Right lung (tissue), 5 donors: ENCODE measurements around the gene IGFL1. TPM values are rescaled to one million over a fixed set of nuclear protein-coding genes. Genes with fewer than 3 reads are reported as not detected.
"Not testable (repeated sequence)": the region's sequence is repeated elsewhere in the genome, so short reads cannot be mapped to it uniquely, and the experiment has no call there.

Experiments
- DNase-seq, 2 donors: peaks; one replicate each; pipeline ENCODE4 v3.0.0-alpha.2; 2013
- polyA plus RNA-seq, 5 donors: library from polyadenylated mRNA; unstranded; fragments of 120-200 nt; gene quantifications; one replicate each; pipeline versions ENCODE4 v1.2.1 to v1.2.3, GENCODE V29; 2013; ENCODE audit warnings: inconsistent platforms in 1 of 5, low replicate concordance in 1 of 5; ENCODE audit not compliant: insufficient read length in 5 of 5, insufficient read depth in 1 of 5

The IGFL1 gene
- polyA plus RNA-seq, 5 donors: not detected

GRCh38 chr19:46265217-46265828, 35.8 kb downstream of the IGFL1 start:
- DNase-seq: peak; percentile 51 to 69

GRCh38 chr19:46269101-46269500, 39.6 kb downstream of the IGFL1 start:
- DNase-seq: no peak

- no peak for DNase-seq
These were observed 41.1 kb downstream of the IGFL1 start for GRCh38 chr19:46270521-46271256.

DNA sequence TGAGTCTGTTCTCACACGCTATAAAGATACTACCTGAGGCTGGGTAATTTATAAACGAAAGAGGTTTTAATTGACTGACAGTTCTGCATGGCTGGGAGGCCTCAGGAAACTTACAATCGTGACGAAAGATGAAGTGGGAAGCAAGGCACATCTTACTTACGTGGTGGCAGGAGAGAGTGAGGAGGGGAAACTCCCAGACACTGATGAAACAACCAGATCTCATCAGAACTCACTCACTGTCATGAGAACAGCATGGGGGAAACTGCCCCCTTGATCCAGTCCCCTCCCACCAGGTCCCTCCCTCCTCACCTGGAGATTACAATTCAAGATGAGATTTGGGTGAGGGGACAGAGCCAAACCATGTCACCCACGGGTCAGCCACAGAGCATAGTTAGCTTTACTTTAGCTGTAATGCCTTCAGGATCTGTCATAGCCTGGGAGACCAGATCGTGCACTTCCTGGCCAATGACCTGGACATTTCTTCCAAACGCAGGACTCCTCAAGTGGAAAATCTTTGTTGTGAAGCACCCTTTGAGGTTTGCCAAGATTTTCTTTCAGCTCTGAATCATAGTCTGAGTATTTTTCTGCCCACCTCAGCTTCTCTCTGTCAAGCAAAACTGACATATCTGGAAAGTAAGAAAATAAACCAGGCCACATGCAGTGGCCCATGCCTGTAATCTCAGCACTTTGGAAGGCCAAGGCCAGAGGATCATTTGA, 42.1 kb downstream of the IGFL1 start:
- no peak for DNase-seq

GRCh38 chr19:46273931-46274330, 44.4 kb downstream of the IGFL1 start:
- DNase-seq: not testable (repeated sequence)

DNA sequence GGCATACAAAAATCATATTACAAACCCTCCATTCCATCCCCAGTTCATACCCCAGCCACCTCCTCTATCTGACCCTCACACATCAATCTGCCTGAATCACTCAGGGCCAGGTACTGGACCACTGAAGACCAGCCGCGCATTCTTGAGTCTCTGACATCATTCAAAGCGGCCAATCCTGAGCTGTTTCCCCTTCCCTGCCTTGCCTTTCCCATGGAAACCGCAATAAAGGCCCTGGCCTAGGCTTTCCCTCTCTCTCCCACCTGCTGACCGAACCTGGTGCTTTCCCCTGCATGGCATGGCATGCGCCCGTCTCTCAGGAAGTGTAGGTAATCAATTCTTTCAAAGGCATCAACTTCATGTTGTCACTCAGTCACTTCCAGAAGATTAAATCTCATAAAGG, 49.6 kb downstream of the IGFL1 start:
- no peak for DNase-seq

Other genes with a start within 250 kb of the IGFL1 start
- 10 to 100 TPM; 11.6 to 15.4 (median 13.4) TPM for gene CCDC61, start 234.3 kb upstream of the IGFL1 start, polyA plus RNA-seq
- gene PGLYRP1, start 206.7 kb upstream of the IGFL1 start, polyA plus RNA-seq: 1 to 10 TPM in 1 of 5 donors, under 1 TPM in 3, not detected in 1; 0.48 to 1.1 (median 0.84) TPM
- 1 to 10 TPM in 1 of 5 donors, under 1 TPM in 4; 0.40 to 1.0 (median 0.58) TPM for gene IGFL4, start 188.7 kb upstream of the IGFL1 start, polyA plus RNA-seq
- not detected for gene IGFL3, start 105.1 kb upstream of the IGFL1 start, polyA plus RNA-seq
- gene IGFL2, start 81.5 kb upstream of the IGFL1 start, polyA plus RNA-seq: 1 to 10 TPM in 3 of 5 donors, under 1 TPM in 2; 0.58 to 1.3 (median 1.0) TPM
- 100 to 1,000 TPM; 112 to 203 (median 194) TPM for gene HIF3A, start 67.3 kb downstream of the IGFL1 start, polyA plus RNA-seq
- gene PPP5C, start 117.3 kb downstream of the IGFL1 start, polyA plus RNA-seq: 100 to 1,000 TPM in 4 of 5 donors, 10 to 100 TPM in 1; 95.7 to 107 (median 104) TPM
- 10 to 100 TPM; 39.7 to 63.5 (median 45.7) TPM for gene CCDC8, start 183.8 kb downstream of the IGFL1 start, polyA plus RNA-seq
- gene PNMA8C, start 199.2 kb downstream of the IGFL1 start, polyA plus RNA-seq: 1 to 10 TPM in 1 of 5 donors, under 1 TPM in 4; 0.21 to 1.3 (median 0.72) TPM
- gene PNMA8A, start 241.8 kb downstream of the IGFL1 start, polyA plus RNA-seq: 10 to 100 TPM; 11.6 to 15.8 (median 14.8) TPM